ENCODE measurements around the gene VAMP1. TPM values are rescaled to one million over a fixed set of nuclear protein-coding genes. Genes with fewer than 3 reads are reported as not detected.

Gene VAMP1
- total RNA-seq, 4 donors from 2014 or later: 7.5 to 25.9 (median 12.8) TPM

- peaks cover 18 to 29% of the 10 kb centered on the region in 2 donors for H3K4me1 ChIP-seq
- no peak overlapping the region for H3K4me3 ChIP-seq (replicated peaks in 1 of 3)
- no peak for TF ChIP-seq CTCF (IDR thresholded peaks at IDR 0.05)
- TF ChIP-seq POLR2A (IDR thresholded peaks at IDR 0.05): no peak
- no peaks in the 10 kb centered on the region for H3K9me3 ChIP-seq
- DNase-seq: no peak
- 30 to 58% methylated on average over 5 to 6 of the region's 6 CpGs for WGBS, 2 donors
- no peaks in the 10 kb centered on the region for H3K27me3 ChIP-seq
- no peaks in the 10 kb centered on the region for H3K36me3 ChIP-seq
- peak overlapping the region; percentile 48 to 82 (median 64) for H3K27ac ChIP-seq
- intact Hi-C loops (cut with DNase I): loop anchor here (2.0 kb wide), 1 partner anchor 113 kb away; no protein-coding TSS in a partner anchor
Observed at GRCh38 chr12:6424008-6424347, 46.5 kb downstream of the VAMP1 start.

- Histone ChIP-seq H3K27me3 (no peaks in the 10 kb centered on the region), H3K9me3 (no peaks in the 10 kb centered on the region), H3K36me3 (no peaks in the 10 kb centered on the region), H3K27ac (peak overlapping the region; percentile 48 to 82 (median 64)), H3K4me3 (replicated peaks in 1 of 3) (no peak overlapping the region), H3K4me1 (peaks cover 18 to 29% of the 10 kb centered on the region in 2 donors)
- TF ChIP-seq CTCF (IDR thresholded peaks at IDR 0.05): peak; percentile 52 to 99 (median 90)
- no peak for TF ChIP-seq POLR2A (IDR thresholded peaks at IDR 0.05)
- WGBS, 2 donors: 1 to 7% methylated on average over 5 to 9 of the region's 9 CpGs
- intact Hi-C loops (cut with DNase I): loop anchor here (2.0 kb wide), 2 partner anchors 43 to 113 kb away; no protein-coding TSS in a partner anchor
- peak; percentile 93 to 94 for DNase-seq
Observed at GRCh38 chr12:6423267-6424007, 47.0 kb downstream of the VAMP1 start.

GRCh38 chr12:6420364-6420763 is 50.1 kb downstream of the VAMP1 start:
- no peak overlapping the region for H3K27ac ChIP-seq
- WGBS, 2 donors: 78 to 93% methylated on average over 4 of the region's 4 CpGs
- H3K4me1 ChIP-seq: peaks cover 7 to 9% of the 10 kb centered on the region in 2 donors
- H3K27me3 ChIP-seq: no peaks in the 10 kb centered on the region
- no peak overlapping the region for H3K4me3 ChIP-seq (replicated peaks in 1 of 3)
- no peak for DNase-seq
- no peaks in the 10 kb centered on the region for H3K36me3 ChIP-seq
- H3K9me3 ChIP-seq: no peaks in the 10 kb centered on the region
- TF ChIP-seq CTCF (IDR thresholded peaks at IDR 0.05) (no peak), POLR2A (IDR thresholded peaks at IDR 0.05) (no peak)
- intact Hi-C loops (cut with DNase I): no loop called here

- no peak overlapping the region for H3K4me3 ChIP-seq (replicated peaks in 1 of 3)
- TF ChIP-seq POLR2A (IDR thresholded peaks at IDR 0.05) (no peak), CTCF (IDR thresholded peaks at IDR 0.05) (no peak)
- no peak overlapping the region for H3K27ac ChIP-seq
- peaks cover 2 to 6% of the 10 kb centered on the region in 2 donors for H3K4me1 ChIP-seq
- no peaks in the 10 kb centered on the region for H3K36me3 ChIP-seq
- intact Hi-C loops (cut with DNase I): no loop called here
- no peak for DNase-seq
- H3K9me3 ChIP-seq: no peaks in the 10 kb centered on the region
- WGBS, 2 donors: 72 to 78% methylated on average over 6 of the region's 6 CpGs
- H3K27me3 ChIP-seq: no peaks in the 10 kb centered on the region
Observed at GRCh38 chr12:6418796-6419195, 51.7 kb downstream of the VAMP1 start.

- Histone ChIP-seq H3K27ac (no peak overlapping the region), H3K27me3 (no peaks in the 10 kb centered on the region), H3K36me3 (no peaks in the 10 kb centered on the region), H3K4me3 (replicated peaks in 1 of 3) (no peak overlapping the region), H3K4me1 (no peaks in the 10 kb centered on the region), H3K9me3 (no peaks in the 10 kb centered on the region)
- intact Hi-C loops (cut with DNase I): no loop called here
- 85 to 94% methylated on average over 3 of the region's 3 CpGs for WGBS, 2 donors
- no peak for DNase-seq
- TF ChIP-seq CTCF (IDR thresholded peaks at IDR 0.05) (no peak), POLR2A (IDR thresholded peaks at IDR 0.05) (no peak)
Observed at GRCh38 chr12:6416596-6416995, 53.9 kb downstream of the VAMP1 start.
